GM18498 (cell line): ENCODE data around the gene PTCH1.

ENCODE experiments used
- ATAC-seq: cut with Tn5 transposase; IDR thresholded peaks from one replicate; pipeline ENCODE4 v1.9.1; 2021; ENCODE audit warnings: mild to moderate bottlenecking, moderate library complexity; ENCODE audit not compliant: unreplicated experiment

Gene PTCH1

DNA sequence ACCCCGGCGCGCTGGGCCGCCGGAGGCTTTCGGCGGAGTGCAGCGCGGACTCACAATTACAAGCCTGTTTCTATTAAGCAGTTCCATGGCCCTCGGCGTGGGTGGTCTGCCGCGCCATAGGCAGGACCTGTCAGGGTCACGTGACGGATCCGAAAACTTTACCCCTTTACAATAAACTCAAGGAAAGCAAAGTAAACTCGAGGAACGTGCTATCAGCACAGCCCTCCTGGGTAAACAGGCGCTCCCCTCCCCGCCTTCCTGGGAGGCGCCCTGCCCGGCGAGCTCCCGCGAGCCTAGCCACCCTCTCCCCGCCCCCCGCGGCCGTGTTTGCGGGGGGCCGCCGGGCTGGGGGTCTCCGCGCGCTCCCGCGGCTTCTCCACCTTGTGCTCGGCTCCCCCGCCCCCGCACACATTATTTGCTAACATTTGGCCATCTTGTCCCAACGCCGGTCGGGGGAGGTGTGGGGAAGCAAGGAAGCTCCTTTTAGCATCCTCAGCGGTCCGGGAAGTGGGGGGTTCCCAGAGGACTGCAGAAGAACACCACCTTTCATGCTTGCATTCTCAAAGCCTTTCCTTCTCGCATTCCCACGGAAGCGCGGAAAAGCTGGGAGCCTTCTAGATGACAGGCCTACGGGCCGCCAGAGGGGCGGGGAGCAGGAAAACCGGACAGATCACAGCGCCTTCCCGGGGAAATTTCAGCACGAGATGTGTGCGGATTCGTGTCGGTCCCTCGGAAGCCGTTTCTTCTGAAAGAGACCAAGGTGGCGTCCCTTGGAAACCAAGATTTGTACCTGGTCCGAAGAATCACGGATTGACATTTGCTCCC, at the start of gene PTCH1:
TSS of gene PTCH1 (minus strand) at position 238 of the 825 bp plus-strand sequence.
- ATAC-seq, result no peak

DNA sequence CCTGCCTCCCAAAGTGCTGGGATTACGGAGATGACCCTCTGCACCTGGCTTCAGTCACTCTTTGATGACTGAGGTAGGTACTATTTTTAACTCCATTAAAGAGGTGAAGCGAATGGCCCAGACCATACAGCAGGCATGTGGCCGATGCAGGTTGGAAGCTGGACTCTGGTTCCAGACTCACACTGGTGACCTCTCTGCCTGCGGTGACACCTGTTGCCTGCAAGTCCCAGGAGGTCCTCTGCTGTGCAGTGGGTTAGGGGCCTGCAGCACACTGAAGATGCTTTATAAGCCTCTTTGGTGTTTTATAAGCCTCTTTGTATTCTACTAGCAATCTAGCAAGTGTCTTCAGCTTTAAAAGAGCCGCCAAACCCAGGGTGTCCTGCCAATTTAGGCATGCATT, 49.2 kb upstream of the PTCH1 start:
- ATAC-seq, result no peak

DNA sequence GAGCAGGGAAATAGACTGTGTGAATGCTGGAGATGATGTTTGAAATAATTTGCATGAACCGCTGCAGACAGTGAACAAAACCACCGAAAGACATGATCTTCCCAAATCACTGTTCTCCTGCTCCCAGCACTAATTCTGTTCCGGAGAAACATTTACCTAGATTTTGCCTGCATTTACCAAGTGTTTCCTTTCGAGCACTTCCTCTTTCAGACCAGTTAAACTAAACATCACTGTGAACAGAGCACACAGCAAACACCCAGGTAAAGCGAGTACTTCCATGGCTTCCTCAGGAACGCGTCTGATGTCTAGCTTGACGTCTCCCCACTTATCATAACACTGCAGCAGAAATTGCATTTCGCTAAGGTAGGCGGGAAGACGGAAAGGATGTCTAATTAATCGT, 45.1 kb upstream of the PTCH1 start:
- ATAC-seq, result no peak

DNA sequence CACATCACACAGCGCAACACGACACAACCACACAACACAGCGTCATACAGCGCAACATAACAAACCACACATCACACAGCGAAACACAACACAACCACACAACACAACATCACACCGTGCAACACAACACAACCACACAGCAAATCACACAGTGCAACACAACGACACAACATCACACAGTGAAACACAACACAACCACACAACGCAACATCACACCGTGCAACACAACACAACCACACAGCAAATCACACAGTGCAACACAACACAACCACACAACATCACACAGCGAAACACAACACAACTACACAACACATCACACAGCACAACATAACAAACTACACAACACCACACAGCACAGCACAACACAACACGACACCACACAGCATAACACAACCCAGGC, 40.4 kb upstream of the PTCH1 start:
- ATAC-seq, result no peak

DNA sequence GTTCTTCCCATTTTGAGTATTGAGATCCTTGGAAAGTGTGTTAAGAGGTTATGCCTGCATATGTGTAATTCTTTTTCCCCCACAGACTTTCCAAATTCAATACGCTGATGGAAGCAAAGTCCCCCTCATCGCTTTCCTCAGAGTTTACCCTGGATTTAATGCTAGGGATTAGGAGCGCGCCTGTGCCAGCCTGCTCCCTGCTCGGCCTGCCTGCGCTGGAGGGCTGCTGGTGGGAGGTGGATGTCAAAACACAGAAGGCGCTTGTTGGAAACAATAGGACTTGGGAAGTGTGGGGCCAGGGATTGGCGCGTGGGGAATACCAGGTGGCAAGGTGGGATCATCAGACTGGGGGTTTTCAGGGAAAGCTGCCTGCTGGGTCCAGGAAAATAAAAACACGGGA, 39.8 kb upstream of the PTCH1 start:
- no peak for ATAC-seq

DNA sequence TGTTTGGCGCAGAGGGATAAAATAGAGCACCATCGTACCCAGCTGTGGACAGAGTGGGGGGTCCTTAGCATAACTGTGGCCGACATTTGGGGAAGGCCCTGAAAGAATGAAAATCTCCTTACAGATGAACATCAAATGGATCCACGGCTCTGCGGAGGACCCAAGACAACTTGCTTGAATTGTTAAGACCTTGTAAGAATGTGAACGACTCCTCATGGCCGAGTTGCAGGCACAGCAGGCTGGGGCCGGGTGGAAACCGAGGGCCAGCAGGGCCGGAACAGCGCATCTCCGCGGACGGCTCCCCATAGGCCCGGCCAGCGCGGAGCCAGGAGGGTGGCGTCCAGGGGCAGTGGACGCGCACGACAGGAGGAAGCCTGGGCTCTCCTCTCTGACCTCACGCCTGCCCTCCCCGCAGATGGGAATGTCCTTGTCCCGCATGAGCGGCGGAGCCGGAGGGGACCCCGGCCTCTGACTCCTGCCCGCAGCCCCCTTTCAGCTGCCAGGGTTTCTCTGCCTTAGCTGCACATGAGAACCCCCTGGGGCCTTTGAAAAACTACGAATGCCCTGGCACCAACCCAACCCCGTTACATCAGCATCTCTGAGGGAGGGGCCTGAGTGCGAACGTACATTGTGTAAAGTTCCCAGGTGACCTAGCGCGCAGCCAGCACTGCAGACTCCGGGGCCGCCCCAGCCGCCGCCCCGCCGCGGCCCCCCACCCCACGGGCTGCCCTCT, 36.2 kb upstream of the PTCH1 start:
- no peak for ATAC-seq

DNA sequence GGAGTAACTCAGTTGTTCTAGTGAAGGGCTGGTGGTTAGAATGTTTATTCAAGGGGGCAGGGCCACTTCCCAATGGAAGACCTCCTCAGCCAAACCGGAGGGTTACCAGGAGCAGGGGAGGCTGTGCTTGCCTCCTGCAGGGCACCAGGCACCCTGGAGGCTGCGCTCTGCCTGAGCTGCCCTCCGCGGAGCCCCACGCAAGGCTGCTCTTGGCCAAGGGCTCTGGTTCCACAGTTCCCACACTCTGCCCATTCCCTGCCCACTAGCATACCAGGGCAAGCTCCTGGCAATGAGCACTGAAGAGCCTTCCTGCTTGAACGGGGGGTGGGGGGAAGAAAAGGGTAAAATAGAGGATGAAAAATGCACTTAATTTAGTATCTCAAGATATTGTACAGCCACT, 35.5 kb upstream of the PTCH1 start:
- no peak for ATAC-seq

DNA sequence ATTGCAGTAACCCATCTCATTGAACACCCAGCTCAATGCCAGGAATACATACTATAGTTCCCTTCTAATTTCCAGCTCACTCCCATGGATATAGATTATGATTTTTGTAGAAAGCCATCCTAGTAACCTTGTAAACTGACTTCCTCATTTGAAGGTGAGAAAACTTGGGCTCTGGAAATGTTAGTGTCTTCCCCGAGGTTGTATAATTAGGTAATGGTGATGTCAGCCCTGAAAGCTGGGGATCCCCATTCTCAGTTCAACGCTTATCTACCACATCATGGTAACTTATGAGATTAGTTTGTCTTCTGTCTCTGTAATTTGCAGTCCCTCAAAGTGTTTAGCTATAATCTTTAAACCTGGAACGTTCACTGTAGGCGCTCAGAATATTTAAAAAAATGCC, 34.6 kb upstream of the PTCH1 start:
- ATAC-seq, result no peak

DNA sequence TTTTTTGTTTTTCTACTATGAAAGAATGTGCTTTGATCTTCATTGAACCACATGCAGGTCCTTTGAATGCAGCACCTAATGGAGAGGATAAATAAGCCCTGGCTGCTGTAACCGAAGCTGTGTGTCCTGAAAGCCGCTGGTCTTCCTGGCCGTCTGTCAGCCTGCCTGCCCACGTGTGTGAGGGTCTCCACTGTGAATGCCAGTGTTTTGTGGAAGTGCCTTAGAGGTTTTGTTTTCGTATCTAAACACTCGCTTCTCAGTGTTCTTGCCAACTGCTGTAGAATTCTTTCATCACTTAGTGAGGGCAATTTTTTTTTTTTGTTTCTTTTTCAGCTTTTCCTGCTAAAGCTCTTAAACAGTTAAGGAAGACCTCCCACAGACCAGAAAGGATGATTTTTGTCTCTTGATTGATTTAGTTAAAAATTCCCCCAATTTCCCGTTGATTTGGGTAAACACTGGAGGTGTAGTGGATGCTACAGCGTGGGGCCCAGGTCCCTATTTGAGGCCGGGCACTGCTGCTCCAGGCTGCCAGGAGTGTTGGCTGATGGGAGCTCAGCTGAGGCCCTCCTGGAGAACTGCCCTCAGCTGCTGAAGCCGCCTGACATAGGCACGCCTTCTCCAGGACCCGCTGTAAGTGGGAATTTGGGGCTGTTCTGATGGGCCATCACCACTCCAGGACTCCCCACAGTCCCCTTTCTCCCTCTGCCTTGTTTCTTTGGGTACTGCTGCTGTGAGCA, 29.2 kb upstream of the PTCH1 start:
- ATAC-seq, result no peak

DNA sequence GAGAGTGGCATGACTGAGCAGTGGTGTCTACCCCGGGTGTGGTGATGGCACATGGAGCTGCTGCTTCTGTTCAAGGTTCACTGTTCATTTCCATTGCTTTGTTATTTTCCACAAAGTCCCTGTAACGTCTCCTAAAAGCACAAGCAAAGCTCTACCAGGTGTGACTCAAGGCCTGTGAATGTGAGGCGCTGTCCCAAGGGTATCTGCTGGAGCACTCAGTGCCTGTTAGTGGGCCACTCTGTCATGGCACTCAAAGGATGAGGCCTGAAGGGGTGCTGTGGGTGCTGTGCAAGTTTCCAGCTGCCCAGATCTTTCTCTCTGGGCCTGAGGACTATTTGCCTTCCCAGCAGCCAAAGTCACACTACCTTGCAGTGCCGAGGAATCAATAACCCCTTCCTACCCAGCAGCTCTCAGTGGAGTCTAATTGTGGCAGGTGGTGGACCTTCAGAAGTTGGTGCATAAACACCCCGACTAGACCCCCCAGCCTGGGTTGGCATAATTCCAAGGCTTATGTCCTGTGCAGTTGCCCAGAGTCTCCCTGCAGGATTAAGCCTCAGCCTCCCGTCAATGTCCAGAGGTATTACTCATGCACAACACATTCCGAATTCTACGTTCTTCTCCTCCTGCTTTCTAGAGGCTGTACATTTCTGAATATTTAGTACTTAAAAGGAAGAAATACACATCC, 17.4 kb upstream of the PTCH1 start:
- ATAC-seq, result no peak

DNA sequence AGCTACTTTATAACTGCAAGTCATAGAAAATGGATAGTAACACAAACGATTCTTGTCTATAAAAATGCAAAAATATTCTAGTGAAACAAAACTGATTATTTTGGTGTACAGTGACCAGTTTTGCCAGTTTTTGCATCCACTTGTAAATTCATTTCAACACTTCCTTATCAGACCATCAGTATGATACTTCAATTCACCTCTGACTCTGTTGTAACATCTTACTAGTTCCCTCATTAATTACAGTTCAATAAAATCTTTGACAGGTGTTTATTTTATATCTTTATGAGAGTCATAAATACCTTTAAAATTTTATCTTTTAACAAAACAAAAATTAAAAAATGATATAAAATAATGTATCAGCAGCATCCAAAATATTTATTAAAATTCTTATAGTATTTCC, 13.1 kb upstream of the PTCH1 start:
- ATAC-seq, result no peak

DNA sequence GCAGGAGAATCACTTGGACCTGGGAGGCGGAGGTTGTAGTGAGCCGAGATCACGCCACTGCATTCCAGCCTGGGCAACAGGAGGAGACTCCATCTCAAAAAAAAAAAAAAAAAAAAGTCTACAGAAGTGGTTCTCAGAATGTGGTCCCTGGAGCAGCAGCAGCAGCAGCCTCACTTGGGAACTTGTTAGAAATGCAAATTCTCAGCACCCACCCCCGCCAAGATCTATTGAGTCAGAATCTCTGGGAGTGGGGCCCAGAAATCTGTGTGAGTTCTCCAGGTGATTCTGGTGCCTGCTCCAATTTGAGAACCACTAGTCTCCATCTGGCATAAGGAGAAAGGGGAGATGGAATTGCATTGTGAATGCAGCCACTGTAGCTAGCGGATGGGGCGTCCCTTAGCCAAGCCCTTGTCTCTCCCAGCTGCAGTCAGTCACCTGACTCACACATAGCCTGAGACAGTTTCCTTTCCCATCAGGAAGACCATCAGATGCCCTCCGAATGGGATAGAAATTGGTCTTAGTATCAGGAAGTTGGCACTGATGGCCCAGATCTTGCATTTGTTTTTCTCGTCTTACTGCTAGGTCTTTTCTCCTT, 12.2 kb upstream of the PTCH1 start:
- no peak for ATAC-seq

DNA sequence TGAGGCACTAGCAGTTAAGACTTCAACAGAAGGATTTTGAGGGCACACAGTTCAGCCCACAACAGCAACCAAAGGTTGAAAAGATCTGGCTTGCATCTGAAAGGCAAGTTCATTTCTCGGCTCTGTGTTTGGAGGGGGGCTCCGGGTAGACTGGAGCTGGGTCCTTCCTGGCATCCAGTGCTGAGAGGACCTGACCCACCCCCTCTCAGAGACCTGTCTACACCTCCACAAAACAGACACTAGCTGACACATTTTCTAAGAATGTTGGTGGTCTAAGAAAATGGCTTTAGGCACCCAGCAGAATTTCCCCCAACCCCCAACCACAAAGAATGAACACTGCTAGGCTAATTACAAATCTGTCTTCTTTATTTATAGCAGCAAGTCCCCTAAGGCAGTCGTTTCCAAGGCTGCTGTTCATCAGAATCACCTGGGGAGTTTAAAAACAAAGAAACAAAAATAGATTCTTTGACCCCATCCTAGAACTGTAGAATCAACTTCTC, 6.2 kb upstream of the PTCH1 start:
- no peak for ATAC-seq

DNA sequence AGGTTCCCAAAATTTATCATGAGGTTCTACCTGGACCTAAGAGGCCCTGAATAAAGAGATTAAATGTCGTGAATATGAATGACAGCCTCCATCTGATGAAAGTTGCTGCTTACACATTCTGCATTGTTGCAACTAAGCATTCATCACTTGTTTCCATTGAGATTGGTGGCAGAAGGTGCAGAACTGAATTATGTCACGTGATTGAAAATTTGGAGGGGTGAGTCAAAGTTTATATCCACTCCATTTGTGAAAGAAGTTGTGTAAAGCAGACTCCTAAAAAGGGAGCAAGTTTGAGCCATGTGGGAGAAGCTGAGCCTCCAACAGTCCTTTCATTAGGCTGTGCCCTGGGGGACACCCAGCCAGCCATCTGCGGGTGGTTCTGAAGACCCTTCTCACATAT, 4.9 kb upstream of the PTCH1 start:
- ATAC-seq, result no peak

DNA sequence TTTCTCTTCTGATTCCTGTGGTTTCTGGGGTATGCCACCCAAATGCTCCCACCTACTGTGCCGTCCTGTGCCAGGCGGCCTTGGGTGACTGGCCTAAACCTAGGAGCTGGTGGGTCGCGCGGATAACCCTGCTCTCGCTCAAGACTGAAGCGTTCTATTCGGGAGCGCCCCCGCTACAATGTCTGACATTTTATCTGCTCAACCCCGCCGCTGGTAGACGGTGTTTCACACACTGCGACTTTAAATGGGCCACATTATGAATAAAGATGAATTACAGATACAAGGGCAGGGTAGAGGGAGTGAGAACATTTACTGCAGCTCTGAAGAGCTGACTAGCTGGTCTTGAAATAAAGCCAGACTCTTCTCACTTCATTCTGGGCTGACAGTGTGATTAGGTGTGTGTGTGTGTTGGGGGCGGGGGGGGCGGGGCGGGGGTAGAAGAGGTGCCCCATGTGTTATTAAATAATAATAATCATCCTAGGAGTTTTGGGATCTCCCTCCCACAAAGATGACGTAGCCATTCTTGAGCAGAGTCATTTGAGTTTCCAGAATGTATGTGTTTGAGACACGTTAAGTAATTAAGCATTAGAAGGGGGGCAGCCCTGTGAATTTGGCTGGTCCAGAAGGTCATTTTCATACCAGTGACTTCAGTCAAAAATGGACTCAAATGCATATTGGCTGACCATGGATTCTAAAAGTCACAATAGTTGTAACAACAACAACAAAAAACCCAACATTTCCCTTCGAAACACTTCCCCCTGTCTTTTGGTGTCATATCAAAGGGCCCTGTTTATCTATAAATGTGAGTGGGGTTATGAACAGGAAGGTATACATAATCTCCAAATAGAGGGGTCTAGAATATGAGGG, 1.0 kb upstream of the PTCH1 start:
- no peak for ATAC-seq

DNA sequence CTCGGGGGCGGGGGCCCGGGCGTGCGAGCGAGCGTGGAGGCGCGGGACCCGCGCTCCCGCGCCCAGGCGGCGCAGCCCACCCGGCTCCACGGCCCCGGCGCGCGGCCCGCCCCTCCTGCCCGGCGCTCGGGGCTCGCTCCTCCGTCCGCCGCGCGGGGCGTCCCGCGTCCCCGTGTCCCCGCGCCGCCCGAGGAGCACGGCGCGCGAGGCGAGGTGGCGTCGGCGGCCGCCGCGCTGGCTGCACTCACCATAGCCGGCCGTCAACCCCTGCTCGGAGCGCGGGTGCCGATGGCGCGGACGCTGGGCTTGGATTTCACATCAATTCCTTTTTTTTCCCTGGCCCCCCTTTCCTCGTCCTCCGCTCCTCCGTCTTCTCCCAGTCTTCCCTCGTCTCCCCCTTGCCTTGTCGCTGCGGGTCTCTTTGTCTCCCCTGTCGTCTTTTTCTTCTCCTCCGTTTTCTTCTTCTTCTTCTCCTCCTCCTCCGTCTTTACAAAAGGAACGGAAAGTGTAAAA, 494 bp downstream of the PTCH1 start:
- ATAC-seq, result no peak

DNA sequence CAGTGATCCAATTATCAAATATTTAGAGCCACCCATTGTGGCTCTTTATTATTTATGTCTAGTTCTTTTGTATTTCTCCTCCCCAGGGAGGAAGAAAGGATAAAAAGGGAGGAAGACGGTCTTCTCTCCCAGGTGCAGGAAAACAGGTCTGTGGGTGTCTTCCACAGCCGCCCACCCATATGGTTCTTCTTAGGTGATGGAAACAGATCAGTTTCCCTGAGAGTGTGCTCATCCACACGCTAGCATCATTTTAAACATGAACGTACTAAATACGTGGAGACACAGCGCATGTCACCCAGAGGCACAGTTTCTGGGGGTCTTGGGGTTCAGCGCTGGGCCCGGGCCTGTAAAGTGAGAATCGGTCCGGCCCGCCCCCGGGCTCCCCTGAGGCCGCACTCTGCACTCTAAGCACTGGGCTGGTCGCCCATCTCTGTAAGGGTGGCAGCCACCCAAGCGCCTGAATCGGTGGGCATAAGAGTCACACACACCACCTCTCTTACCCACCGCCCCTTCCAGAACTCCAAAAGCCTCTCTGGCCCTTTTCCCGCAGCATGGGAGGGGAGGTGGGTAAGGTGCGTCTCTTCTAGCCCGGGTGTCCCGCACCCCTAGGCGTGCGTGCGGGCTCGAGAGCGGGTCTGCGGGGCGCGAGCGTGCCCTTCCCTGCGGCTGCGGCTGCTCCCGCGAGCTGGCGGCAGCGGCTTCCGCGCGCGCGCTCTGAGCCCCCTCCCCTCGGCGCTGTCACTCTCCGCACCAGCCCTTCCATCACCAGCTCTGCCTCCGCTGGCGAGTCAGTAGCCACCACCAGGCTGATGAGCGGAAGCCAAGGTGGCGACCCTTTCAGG, 1.3 kb downstream of the PTCH1 start:
- no peak for ATAC-seq

DNA sequence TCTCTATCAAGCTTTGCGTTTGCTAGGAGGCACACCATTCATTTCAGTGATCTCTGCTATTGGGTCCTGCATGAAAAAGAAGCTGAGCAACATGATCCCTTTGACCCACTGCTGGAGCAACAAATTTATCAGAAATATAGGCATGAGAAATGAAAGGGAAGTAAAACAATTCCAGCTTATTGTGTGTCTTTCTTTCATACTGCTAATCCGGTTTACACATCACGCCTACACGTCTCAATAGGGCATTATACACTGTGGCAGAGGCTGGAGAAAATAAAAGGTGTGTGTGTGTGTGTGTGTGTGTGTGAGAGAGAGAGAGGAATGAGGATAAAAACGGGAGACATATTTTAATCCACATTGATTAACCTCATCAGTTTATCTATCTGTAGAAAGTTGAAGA, 2.4 kb downstream of the PTCH1 start:
- ATAC-seq, result no peak

DNA sequence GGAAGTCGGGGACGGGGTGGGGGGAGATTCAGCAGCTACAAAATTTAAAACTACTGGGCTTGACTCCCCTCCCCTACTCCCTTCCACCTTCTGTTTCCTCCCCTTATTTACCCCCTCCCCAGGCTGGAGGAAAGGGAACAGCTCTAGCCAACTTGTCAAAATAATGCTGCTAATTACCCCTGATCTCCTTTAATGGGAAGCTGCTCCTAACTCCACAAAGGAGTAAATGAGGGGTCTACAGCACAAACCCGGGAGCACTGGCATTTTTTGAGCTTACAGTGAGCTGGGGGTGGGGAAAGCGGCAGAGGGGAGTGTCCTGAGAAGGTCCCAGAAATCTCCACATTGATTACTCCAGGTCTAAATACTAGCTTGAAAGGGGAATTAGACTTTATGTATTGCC, 3.1 kb downstream of the PTCH1 start:
- ATAC-seq, result no peak
